Measurements from ENCODE around the gene SH3RF3. TPM values are rescaled to one million over a fixed set of nuclear protein-coding genes. Genes with fewer than 3 reads are reported as not detected.

Gene SH3RF3
- total RNA-seq, 1 experiment from 2014 or later = 4.9 TPM

DNA sequence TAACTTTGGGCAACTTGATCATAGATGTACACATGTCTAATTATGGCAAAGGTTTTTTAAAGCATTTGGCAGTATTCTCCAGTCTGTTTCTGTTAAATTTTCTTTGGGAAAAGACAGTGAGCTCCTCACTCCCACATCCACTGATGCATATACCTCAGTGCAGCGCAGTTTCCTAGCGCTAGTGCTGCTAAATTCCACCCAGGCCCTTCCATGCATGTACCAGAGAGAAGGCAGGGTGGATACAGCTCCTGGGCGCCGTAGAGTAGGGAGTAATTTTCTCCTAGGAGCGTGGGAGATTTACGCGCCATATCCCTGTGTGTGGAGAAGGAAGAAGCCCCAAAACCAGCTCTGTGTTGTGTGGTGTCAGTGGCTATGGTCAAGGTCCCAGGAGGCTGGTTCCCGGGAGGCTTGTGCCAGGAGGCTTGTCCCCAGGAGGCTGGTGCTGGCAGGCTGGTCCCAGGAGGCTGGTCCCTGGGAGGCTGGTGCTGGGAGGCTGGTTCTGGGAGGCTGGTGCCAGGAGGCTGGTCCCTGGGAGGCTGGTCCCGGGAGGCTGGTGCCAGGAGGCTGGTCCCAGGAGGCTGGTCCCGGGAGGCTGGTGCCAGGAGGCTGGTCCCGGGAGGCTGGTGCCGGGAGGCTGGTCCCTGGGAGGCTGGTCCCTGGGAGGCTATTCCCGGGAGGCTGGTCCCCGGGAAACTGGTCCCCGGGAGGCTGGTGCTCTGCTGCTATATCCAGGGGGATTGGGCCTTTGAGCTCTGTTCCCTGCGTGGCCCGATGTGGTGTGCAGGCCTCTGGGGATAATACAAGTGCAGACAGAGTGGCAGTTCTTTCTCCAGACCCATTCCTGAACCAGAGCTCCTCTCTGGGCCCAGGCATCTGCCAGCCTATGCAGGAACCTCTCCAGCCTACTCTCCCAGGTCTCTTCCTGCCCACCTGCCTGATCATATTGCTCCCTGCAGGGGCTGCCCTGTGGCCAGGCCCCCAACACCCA lies 323.6 kb downstream of the SH3RF3 start:
- ChIA-PET CTCF (no interaction called here), POLR2A (no interaction called here)
- DNase-seq (ENCODE audit: low read depth, low spot score) (no peak), ATAC-seq (no peak)
- H3K27ac ChIP-seq (ENCODE audit: low read length) = no peak overlapping the region
- intact Hi-C loops (cut with micrococcal nuclease; ENCODE audit: unreplicated experiment) (no loop called here), in situ Hi-C loops (cut with HindIII; ENCODE audit: low pct_unique_long_range_greater_than_20kb, low sequenced_read_pairs) (no loop called here)
- no peaks in the 10 kb centered on the region for H3K36me3 ChIP-seq (ENCODE audit: control insufficient read depth, insufficient read depth, low read length)
- H3K9me3 ChIP-seq (ENCODE audit: control insufficient read depth, insufficient read depth, low read depth, low read length) = no peaks in the 10 kb centered on the region
- BruUV-seq (replicated peaks) = no TSS peak
- no peaks in the 10 kb centered on the region for H3K4me1 ChIP-seq (ENCODE audit: control insufficient read depth, insufficient read depth, low read length)
- no peaks in the 10 kb centered on the region for H3K27me3 ChIP-seq (ENCODE audit: control insufficient read depth, insufficient read depth, low read length)
- TF ChIP-seq TCF7L2 (IDR thresholded peaks at IDR 0.05; ENCODE audit: low read depth, low read length) (no peak), POLR2AphosphoS5 (IDR thresholded peaks at IDR 0.05; ENCODE audit: low read depth, low read length) (no peak), SIN3A (IDR thresholded peaks at IDR 0.05; ENCODE audit: borderline replicate concordance, insufficient read depth, low read depth, low read length) (no peak), REST (IDR thresholded peaks at IDR 0.05; ENCODE audit: insufficient read depth in 1 of 2, low read depth in 2 of 2, low read length in 1 of 2) (no peak)
- TF ChIP-seq, protein P1, sequence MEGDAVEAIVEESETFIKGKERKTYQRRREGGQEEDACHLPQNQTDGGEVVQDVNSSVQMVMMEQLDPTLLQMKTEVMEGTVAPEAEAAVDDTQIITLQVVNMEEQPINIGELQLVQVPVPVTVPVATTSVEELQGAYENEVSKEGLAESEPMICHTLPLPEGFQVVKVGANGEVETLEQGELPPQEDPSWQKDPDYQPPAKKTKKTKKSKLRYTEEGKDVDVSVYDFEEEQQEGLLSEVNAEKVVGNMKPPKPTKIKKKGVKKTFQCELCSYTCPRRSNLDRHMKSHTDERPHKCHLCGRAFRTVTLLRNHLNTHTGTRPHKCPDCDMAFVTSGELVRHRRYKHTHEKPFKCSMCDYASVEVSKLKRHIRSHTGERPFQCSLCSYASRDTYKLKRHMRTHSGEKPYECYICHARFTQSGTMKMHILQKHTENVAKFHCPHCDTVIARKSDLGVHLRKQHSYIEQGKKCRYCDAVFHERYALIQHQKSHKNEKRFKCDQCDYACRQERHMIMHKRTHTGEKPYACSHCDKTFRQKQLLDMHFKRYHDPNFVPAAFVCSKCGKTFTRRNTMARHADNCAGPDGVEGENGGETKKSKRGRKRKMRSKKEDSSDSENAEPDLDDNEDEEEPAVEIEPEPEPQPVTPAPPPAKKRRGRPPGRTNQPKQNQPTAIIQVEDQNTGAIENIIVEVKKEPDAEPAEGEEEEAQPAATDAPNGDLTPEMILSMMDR (IDR thresholded peaks at IDR 0.05) = no peak
- no peak overlapping the region for H3K4me3 ChIP-seq (ENCODE audit: low read depth in 2 of 2, low read length in 2 of 2)

- BruUV-seq (replicated peaks) = no TSS peak
- no peak for DNase-seq (ENCODE audit: low read depth, low spot score)
- H3K36me3 ChIP-seq (ENCODE audit: control insufficient read depth, insufficient read depth, low read length) = no peaks in the 10 kb centered on the region
Measured at GRCh38 chr2:109453371-109453995, 324.5 kb downstream of the SH3RF3 start.

More at GRCh38 chr2:109453371-109453995, 324.5 kb downstream of the SH3RF3 start:
- ChIA-PET CTCF (no interaction called here), POLR2A (no interaction called here)
- no peaks in the 10 kb centered on the region for H3K27me3 ChIP-seq (ENCODE audit: control insufficient read depth, insufficient read depth, low read length)
- ATAC-seq = no peak
- no peak overlapping the region for H3K27ac ChIP-seq (ENCODE audit: low read length)
- no peaks in the 10 kb centered on the region for H3K9me3 ChIP-seq (ENCODE audit: control insufficient read depth, insufficient read depth, low read depth, low read length)
- TF ChIP-seq POLR2AphosphoS5 (IDR thresholded peaks at IDR 0.05; ENCODE audit: low read depth, low read length) (no peak), SIN3A (IDR thresholded peaks at IDR 0.05; ENCODE audit: borderline replicate concordance, insufficient read depth, low read depth, low read length) (no peak), REST (IDR thresholded peaks at IDR 0.05; ENCODE audit: insufficient read depth in 1 of 2, low read depth in 2 of 2, low read length in 1 of 2) (no peak), TCF7L2 (IDR thresholded peaks at IDR 0.05; ENCODE audit: low read depth, low read length) (no peak)
- TF ChIP-seq, protein P1 (IDR thresholded peaks at IDR 0.05) = no peak
- in situ Hi-C loops (cut with HindIII; ENCODE audit: low pct_unique_long_range_greater_than_20kb, low sequenced_read_pairs) (no loop called here), intact Hi-C loops (cut with micrococcal nuclease; ENCODE audit: unreplicated experiment) (no loop called here)
- H3K4me3 ChIP-seq (ENCODE audit: low read depth in 2 of 2, low read length in 2 of 2) = no peak overlapping the region
- no peaks in the 10 kb centered on the region for H3K4me1 ChIP-seq (ENCODE audit: control insufficient read depth, insufficient read depth, low read length)

All from Panc1 (cell line).